GM12878 (cell line): Measurements from ENCODE around the gene WNT5A.

Source experiments
- DPF2 ChIP-seq: fragments of 450-650 bp; IDR thresholded peaks from 2 replicates; pipeline ENCODE4 v1.6.1; 2017; ENCODE audit warnings: mild to moderate bottlenecking
- EP300 ChIP-seq, 2 experiments: fragments of 150-350 bp in 1 of 2; IDR thresholded peaks; 2 replicates each; pipeline ENCODE4 v1.6.1; 2011 to 2012; ENCODE audit warnings: low read depth in 2 of 2, low read length in 2 of 2, borderline replicate concordance in 1 of 2, improper control_type of control experiment in 1 of 2, inconsistent platforms in 1 of 2; ENCODE audit not compliant: control insufficient read depth in 1 of 2
- EZH2 ChIP-seq: IDR thresholded peaks from 2 replicates; pipeline ENCODE4 v1.6.1; 2012; ENCODE audit warnings: low read depth, mild to moderate bottlenecking, control low read depth, inconsistent platforms, low read length, borderline replicate concordance; ENCODE audit not compliant: control insufficient read depth
- NRF1 ChIP-seq: conservative IDR thresholded peaks from 2 replicates; pipeline ENCODE4 v1.6.1; 2011; ENCODE audit warnings: mild to moderate bottlenecking, low read depth, low read length, improper control_type of control experiment
- POLR2AphosphoS5 ChIP-seq: IDR thresholded peaks from 2 replicates; pipeline ENCODE4 v1.6.1; 2011; ENCODE audit warnings: mild to moderate bottlenecking, low read length, inconsistent platforms
- RFX5 ChIP-seq: IDR thresholded peaks from 2 replicates; pipeline ENCODE4 v1.6.1; 2011; ENCODE audit warnings: low read depth, low read length, improper control_type of control experiment
- SIN3A ChIP-seq: IDR thresholded peaks from 2 replicates; pipeline ENCODE4 v1.6.1; 2012; ENCODE audit warnings: low read depth, low read length, improper control_type of control experiment
- SUZ12 ChIP-seq: fragments of 200-600 bp; sonication (generic); IDR thresholded peaks from one replicate; pipeline ENCODE4 v1.6.1; 2018; ENCODE audit warnings: antibody characterized with exemption, mild to moderate bottlenecking; ENCODE audit not compliant: unreplicated experiment
- ZNF274 ChIP-seq: IDR thresholded peaks from one replicate; pipeline ENCODE4 v1.8.0; 2011; ENCODE audit not compliant: insufficient read length, insufficient read depth
- TF ChIP-seq, protein P1 (sequence below): fragments of 450-650 bp; conservative IDR thresholded peaks from 2 replicates; pipeline ENCODE4 v1.6.1; 2017; ENCODE audit warnings: mild to moderate bottlenecking, moderate library complexity
- TF ChIP-seq, protein P2 (sequence below): IDR thresholded peaks from 2 replicates; pipeline ENCODE4 v1.6.1; 2011; ENCODE audit warnings: mild to moderate bottlenecking, low read depth, low read length, moderate library complexity; ENCODE audit not compliant: insufficient replicate concordance
- TF ChIP-seq, protein P3 (sequence below): IDR thresholded peaks from 2 replicates; pipeline ENCODE4 v1.6.1; 2011; ENCODE audit warnings: low read depth, low read length, improper control_type of control experiment, borderline replicate concordance
- TF ChIP-seq, protein P4 (sequence below), 3 experiments: IDR thresholded peaks in 2 of 3; conservative IDR thresholded peaks in 1 of 3; 2 replicates each; pipeline ENCODE4 v1.5.1; 2011; ENCODE audit warnings: low read depth in 3 of 3, low read length in 3 of 3, mild to moderate bottlenecking in 3 of 3, control low read depth in 2 of 3, moderate library complexity in 2 of 3, inconsistent platforms in 1 of 3, mixed read lengths in 1 of 3; ENCODE audit not compliant: control insufficient read depth in 2 of 3, insufficient read depth in 1 of 3; ENCODE audit errors: extremely low read depth in 1 of 3
- TF ChIP-seq, protein P5 (sequence below): IDR thresholded peaks from 2 replicates; pipeline ENCODE4 v1.6.1; 2012; ENCODE audit warnings: low read length, inconsistent platforms

DNA sequence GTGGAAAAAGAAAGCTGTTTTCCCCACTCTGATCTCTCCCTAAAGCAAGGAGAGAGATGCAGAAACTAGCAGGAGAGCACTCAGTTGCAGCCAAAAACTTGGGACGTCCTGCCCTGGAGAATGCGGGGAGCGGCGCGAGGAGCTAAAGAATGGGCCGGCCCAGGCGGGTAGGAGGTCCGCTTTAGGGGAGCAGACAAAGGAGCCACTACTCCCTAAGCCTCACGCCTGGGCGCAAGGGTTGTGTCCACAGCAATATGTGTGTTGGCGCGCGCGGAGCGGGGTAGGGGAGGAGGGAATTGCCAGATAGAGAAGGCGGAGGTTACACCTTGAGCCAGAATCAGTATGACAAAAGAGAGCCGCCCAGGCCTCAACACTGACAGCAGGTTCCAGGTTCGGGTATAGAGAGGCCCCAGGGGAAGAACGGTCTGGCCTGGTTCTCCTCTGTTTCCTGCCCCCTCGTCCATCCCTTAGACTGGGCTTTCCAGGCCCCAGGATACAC lies 2.9 kb downstream of the WNT5A start:
- TF ChIP-seq, protein P1, sequence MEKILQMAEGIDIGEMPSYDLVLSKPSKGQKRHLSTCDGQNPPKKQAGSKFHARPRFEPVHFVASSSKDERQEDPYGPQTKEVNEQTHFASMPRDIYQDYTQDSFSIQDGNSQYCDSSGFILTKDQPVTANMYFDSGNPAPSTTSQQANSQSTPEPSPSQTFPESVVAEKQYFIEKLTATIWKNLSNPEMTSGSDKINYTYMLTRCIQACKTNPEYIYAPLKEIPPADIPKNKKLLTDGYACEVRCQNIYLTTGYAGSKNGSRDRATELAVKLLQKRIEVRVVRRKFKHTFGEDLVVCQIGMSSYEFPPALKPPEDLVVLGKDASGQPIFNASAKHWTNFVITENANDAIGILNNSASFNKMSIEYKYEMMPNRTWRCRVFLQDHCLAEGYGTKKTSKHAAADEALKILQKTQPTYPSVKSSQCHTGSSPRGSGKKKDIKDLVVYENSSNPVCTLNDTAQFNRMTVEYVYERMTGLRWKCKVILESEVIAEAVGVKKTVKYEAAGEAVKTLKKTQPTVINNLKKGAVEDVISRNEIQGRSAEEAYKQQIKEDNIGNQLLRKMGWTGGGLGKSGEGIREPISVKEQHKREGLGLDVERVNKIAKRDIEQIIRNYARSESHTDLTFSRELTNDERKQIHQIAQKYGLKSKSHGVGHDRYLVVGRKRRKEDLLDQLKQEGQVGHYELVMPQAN: no peak
- TF ChIP-seq DPF2 (no peak), SIN3A (no peak), RFX5 (no peak), POLR2AphosphoS5 (no peak), NRF1 (no peak), EZH2 (no peak), EP300 (IDR thresholded peaks at IDR 0.05; ENCODE audit: borderline replicate concordance in 1 of 2, control insufficient read depth in 1 of 2, low read depth in 2 of 2, low read length in 2 of 2) (no peak), ZNF274 (no peak), SUZ12 (no peak)
- TF ChIP-seq, protein P2, sequence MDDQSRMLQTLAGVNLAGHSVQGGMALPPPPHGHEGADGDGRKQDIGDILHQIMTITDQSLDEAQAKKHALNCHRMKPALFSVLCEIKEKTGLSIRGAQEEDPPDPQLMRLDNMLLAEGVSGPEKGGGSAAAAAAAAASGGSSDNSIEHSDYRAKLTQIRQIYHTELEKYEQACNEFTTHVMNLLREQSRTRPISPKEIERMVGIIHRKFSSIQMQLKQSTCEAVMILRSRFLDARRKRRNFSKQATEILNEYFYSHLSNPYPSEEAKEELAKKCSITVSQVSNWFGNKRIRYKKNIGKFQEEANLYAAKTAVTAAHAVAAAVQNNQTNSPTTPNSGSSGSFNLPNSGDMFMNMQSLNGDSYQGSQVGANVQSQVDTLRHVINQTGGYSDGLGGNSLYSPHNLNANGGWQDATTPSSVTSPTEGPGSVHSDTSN: no peak
- TF ChIP-seq, protein P3, sequence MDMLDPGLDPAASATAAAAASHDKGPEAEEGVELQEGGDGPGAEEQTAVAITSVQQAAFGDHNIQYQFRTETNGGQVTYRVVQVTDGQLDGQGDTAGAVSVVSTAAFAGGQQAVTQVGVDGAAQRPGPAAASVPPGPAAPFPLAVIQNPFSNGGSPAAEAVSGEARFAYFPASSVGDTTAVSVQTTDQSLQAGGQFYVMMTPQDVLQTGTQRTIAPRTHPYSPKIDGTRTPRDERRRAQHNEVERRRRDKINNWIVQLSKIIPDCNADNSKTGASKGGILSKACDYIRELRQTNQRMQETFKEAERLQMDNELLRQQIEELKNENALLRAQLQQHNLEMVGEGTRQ: no peak
- TF ChIP-seq, protein P4, sequence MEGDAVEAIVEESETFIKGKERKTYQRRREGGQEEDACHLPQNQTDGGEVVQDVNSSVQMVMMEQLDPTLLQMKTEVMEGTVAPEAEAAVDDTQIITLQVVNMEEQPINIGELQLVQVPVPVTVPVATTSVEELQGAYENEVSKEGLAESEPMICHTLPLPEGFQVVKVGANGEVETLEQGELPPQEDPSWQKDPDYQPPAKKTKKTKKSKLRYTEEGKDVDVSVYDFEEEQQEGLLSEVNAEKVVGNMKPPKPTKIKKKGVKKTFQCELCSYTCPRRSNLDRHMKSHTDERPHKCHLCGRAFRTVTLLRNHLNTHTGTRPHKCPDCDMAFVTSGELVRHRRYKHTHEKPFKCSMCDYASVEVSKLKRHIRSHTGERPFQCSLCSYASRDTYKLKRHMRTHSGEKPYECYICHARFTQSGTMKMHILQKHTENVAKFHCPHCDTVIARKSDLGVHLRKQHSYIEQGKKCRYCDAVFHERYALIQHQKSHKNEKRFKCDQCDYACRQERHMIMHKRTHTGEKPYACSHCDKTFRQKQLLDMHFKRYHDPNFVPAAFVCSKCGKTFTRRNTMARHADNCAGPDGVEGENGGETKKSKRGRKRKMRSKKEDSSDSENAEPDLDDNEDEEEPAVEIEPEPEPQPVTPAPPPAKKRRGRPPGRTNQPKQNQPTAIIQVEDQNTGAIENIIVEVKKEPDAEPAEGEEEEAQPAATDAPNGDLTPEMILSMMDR (IDR thresholded peaks at IDR 0.05 in 2 of 3, conservative IDR thresholded peaks at IDR 0.05 in 1 of 3; ENCODE audit: control insufficient read depth in 2 of 3, extremely low read depth in 1 of 3, insufficient read depth in 1 of 3, low read depth in 3 of 3, low read length in 3 of 3): no peak
- TF ChIP-seq, protein P5, sequence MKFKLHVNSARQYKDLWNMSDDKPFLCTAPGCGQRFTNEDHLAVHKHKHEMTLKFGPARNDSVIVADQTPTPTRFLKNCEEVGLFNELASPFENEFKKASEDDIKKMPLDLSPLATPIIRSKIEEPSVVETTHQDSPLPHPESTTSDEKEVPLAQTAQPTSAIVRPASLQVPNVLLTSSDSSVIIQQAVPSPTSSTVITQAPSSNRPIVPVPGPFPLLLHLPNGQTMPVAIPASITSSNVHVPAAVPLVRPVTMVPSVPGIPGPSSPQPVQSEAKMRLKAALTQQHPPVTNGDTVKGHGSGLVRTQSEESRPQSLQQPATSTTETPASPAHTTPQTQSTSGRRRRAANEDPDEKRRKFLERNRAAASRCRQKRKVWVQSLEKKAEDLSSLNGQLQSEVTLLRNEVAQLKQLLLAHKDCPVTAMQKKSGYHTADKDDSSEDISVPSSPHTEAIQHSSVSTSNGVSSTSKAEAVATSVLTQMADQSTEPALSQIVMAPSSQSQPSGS: no peak
